HG03135 (cell line): ENCODE results near the gene KRT20.
"Not testable (repeated sequence)": the region's sequence is repeated elsewhere in the genome, so short reads cannot be mapped to it uniquely, and the experiment has no call there.

ENCODE experiments used
- ATAC-seq: cut with Tn5 transposase; IDR thresholded peaks from one replicate; pipeline ENCODE4 v1.9.1; 2021; ENCODE audit warnings: mild to moderate bottlenecking, moderate library complexity; ENCODE audit not compliant: unreplicated experiment

The KRT20 gene

DNA sequence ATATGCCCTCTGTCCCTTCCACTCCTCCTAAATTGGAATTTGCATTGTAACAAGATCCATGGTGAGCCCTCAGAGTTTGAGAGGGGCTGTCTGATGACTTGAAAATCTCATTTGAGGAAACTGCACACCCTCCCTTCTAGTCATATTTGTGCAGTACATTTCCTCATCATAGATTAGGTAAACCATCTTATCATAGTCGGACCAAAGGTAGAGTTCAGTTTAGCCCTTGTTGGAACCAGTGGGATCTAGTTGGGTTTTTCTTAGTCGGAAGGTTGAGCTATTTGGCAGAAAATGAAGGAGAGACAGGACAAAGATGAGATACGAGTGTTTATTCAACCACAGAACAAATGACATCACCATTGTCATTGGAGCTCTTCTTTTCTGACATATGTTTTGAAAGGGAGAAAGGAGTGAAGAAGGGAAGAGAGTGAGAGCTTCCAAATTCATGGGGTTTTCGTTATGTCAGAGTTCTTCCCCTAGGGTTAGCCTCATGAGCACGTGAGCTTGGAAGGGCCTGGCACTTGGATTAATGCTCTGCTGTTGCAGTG lies 15.8 kb upstream of the KRT20 start:
- ATAC-seq: no peak

- ATAC-seq: no peak
Measured at GRCh38 chr17:40896916-40897455, 11.9 kb upstream of the KRT20 start.

DNA sequence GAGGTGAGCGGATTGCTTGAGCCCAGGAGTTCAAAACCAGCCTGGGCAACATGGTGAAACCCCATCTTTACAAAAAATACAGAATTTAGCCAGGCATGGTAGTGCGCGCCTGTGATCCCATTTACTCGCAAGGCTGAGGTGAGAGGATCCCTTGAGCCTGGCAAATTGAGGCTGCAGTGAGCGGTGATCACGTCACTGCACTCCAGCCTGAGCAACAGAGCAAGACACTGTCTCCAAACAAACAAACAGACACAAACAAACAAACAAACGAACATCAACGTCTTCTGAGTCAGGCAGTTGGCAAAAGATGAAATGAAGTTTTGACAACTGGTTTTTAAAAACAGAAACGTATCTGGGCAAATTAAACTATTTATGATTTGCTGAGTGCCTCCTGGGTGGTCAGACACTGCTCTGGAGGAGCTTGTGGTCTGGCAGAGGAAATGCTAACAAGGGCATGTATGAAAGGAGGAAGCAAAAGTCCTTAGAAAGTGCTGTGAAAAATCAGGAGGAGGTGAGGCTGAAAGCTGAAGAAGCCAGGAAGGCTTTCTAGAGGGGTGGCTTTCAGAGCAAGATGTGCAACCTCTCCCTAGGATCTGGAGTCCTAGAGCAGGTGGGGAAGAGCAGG lies 10.2 kb upstream of the KRT20 start:
- ATAC-seq: no peak

DNA sequence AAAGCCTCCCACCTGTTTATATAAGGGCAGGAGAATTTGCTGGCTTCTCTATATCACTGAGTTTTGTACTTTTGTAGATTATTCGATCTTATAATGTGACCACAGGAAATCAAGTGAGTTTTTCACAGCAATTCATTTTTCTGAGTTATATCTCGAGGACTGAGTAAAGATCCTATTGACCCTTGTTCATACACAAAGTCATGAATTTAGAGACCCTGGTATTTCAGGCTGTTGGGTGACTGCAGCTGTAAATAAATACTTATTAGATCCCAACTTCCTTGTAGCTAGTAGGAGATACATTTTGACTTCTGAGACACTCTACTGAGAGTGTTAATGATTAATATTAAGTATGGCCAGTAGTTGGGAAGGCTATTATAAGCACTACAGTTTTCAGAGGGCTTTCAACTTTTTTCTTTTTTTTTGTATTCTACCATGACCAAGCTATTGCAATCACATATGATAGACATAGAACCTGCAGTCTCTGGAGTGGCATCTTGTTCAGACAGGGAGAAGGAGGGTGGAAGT lies 3.2 kb upstream of the KRT20 start:
- ATAC-seq: no peak

GRCh38 chr17:40886090-40886489 lies 1.0 kb upstream of the KRT20 start:
- ATAC-seq: no peak

GRCh38 chr17:40883626-40884334 lies 1.3 kb downstream of the KRT20 start:
- ATAC-seq: no peak

DNA sequence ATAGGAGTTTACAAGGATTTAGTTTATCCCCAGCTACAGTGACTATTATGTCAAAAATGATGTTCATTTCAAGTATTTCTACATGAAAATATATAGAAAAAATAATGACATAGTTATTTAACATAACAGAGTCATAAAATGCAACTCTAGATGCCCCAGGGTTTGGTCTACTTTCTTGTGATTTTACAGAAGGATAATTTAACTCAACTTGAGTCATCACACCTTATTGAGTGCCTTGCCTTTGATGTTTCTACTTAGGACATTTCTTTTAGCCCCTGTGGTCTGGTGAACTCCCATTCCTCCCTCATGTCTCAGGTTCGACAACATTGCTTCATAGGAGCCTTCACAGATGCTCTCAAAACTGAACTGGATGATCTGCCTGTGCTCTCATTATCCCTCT lies 2.0 kb downstream of the KRT20 start:
- ATAC-seq: no peak

DNA sequence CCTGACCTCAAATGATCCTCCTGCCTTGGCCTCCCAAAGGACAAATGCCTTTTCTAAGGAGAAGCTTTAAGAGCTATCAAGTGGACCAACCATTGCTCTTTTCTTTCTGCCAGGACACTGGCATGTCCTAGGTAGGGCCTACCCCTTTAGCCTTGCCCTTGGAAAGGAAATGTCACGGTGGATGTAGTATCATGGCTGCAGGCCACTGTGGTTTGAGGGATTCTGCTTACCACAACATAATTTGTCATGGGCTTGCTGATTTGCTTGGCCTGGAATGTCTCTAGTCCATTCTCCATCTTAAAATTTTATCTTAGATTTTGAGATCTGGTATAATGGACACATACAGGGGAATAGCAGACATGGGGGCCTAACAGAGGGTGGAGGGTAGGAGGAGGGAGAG lies 6.0 kb downstream of the KRT20 start:
- no peak for ATAC-seq

DNA sequence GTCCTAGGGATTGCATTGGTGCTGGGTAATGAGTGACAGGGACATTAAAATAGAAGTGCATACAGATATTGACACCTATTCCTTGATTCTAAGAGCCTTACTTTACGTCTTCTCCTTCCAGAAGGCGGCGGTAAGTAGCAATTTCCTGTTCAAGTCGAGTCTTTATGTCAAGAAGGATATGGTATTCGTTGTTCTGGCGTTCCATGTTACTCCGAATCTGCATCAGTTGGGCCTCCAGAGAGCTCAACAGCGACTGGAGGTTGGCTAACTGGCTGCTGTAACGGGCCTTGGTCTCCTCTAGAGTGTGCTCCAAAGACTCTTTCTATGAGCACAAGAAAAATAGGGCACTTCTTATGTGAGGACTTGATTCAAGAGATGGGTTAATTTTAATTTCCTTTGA lies 7.0 kb downstream of the KRT20 start:
- no peak for ATAC-seq

GRCh38 chr17:40873801-40874200 lies 11.2 kb downstream of the KRT20 start:
- no peak for ATAC-seq

DNA sequence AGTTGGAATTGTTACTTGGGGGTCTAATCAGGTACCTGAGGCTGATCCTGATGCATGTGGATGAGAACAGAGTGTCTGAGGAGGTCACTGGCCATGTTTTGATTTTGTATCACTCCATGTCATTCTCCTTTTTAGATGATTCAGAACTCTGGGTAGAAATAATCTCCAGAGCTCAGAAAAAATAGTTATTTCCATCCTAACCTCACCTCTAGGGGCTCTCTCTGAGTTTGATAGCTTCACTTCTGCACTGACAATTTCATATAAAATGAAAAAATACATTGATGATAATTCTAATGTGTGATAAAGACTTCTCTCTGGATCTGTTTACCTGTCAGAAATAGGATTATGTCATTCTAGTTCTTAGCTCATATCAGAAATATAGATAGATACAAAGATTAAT lies 11.8 kb downstream of the KRT20 start:
- no peak for ATAC-seq

DNA sequence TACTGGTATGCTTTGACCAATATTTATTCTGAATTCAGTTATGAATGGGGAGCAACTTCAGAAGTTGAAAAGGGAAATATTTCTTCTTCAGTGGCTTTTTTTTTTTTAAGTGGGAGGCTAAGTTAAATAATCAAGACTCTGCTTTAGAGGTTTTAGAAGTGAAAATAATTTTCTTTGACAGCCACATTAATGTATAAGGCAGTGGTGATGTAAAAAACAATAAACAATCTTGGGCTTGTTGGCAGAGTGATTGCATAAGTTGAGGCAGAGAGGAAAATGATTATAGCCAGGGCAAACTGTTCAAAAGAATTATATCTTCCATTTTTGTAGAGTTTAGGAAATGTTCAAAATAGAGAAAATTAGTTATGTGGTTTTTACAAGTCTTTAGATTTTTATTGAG lies 12.6 kb downstream of the KRT20 start:
- ATAC-seq: no peak

DNA sequence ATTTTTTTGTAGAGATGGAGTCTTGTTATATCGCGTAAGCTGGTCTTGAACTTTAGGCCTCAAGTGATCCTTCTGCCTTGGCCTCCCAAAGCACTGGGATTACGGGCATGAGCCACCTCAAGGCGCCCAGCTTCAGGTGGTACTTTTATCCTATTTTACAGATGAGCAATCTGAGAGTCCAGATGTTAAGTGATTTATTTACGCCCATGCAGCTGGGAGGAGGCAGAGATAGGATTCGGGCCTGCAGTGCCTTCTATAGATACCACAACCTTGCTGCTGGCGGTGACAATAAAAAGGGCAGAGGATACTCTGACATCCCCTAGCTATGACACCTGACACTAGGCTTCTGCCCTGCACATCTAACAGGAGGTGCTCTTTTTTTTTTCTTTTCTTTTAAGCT lies 13.7 kb downstream of the KRT20 start:
- ATAC-seq: no peak

DNA sequence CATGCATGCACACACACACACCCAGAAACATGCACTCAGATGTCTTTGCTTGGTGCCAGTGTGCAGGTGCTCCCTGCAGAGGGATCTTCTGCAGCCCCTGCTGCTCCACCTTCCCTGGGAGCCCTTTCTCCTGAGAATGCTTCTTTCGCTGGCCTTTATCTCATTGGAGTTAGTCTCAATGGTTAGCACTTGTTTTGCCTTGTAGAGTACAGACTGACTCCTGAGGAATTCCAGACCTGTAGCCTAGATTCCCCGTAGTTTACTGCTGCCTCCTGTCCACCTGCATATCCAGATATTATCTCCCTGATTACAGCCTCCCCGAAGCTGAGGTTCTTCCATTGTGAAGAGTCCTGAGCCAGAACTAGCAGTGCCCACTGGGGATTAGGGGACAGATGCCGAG lies 14.9 kb downstream of the KRT20 start:
- ATAC-seq: no peak

- ATAC-seq: no peak
Measured at GRCh38 chr17:40866838-40867237, 18.2 kb downstream of the KRT20 start, which contains the start of gene KRT12. KRT12 (minus strand) TSS chr17:40867223; CDS start chr17:40867186, 37 bp downstream.

- ATAC-seq: no peak
Measured at GRCh38 chr17:40864661-40865390, 20.2 kb downstream of the KRT20 start.

- ATAC-seq: no peak
Measured at GRCh38 chr17:40862985-40863733, 21.9 kb downstream of the KRT20 start.

DNA sequence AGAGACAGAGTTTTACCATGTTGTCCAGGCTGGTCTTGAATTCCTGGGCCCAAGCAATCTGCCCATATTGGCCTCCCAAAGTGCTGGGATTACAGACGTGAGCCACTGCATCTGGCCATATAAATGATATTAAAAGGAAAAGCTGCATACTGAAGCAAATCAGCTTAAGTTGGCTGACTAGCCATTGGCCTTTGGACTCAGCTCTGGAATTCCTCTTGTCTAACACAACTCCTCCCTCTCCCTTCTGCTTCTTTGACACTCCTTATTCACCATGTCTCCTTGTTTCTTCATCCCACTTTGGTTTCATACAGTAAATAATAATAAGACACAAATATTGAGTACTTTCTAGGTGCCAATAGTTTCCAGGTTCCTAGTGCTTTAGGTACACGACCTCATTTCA lies 25.5 kb downstream of the KRT20 start:
- no peak for ATAC-seq

DNA sequence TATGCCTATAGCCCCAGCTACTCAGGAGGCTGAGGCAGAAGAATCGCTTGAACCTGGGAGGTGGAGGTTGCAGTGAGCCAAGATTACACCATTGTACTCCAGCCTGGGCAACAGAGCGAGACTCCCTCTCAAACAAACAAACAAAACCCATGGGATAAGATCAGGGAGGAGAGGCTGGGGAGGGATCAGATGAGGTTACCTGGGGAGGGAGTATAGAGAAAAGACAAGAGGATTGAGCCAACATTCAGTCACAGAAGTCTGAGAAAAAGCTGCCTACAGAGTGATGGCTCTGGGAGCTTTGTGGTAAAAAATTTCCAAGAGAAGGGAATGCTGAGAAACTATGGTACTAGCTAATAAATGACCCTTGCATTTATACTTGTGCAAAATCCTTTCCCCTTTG lies 26.4 kb downstream of the KRT20 start:
- not testable (repeated sequence) for ATAC-seq

DNA sequence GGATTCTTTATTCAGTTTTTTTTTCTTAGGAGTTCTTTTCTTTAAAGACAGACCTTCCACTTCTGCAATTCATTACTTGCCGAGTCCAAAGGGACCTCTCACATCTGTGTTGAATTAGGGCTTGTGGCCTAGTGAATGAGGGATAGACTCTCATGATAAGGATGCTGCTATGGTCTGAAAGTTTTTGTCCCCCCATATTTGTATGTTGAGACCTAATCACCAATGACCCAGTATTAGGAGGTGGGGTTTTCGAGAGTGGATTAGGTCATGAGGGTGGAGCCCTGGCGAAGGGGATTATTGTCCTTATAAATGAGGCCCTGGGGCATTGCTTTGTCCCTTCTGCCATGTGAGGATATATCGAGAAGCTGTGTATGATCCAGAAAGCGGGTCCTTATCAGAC lies 27.5 kb downstream of the KRT20 start:
- no peak for ATAC-seq
